Endothelial cell of umbilical vein (primary cell): Measurements from ENCODE around the gene PLXNB2. TPM values are rescaled to one million over a fixed set of nuclear protein-coding genes. Genes with fewer than 3 reads are reported as not detected.

ENCODE experiments used
- BruUV-seq: library from RNA; stranded (reverse); fragments of 400-500 nt; replicated peaks from 2 replicates; lab custom pipeline; 2021; lab: Mats Ljungman, UMichigan
- CTCF ChIA-PET: fragments of 300-600, 350-600 bp; sonication (Branson Sonifier 250); formaldehyde crosslinking; loops from one replicate; lab custom pipeline; 2021; ENCODE audit warnings: antibody characterized with exemption, inconsistent platforms; lab: Charles Lee
- POLR2A ChIA-PET: fragments of 300-600, 350-600 bp; sonication (Branson Sonifier 250); formaldehyde crosslinking; loops from one replicate; lab custom pipeline; 2021; ENCODE audit warnings: antibody characterized with exemption, inconsistent platforms; lab: Charles Lee
- DNase-seq: peaks from one replicate; pipeline ENCODE4 v3.0.0-alpha.2; 2011; ENCODE audit warnings: low read depth, low spot score
- FAIRE-seq: peaks from 2 replicates; lab custom pipeline; 2011; peaks lifted over from hg19 to GRCh38; lab: Jason Lieb, UNC
- H2AFZ ChIP-seq: 2 replicates; pipeline ENCODE4 v1.6.0; 2012; ENCODE audit warnings: low read depth, low read length, control low read depth, inconsistent platforms
- H3K27ac ChIP-seq: 2 replicates; pipeline ENCODE4 v1.5.1; 2011; ENCODE audit warnings: low read depth, mild to moderate bottlenecking, control low read depth, low read length, moderate library complexity; ENCODE audit not compliant: insufficient read depth
- H3K27me3 ChIP-seq, 2 experiments: 2 replicates each; pipeline versions ENCODE4 v1.6.0 to v1.6.1; 2011; ENCODE audit warnings: low read length in 2 of 2, mixed read lengths in 1 of 2; ENCODE audit not compliant: control insufficient read depth in 2 of 2, insufficient read depth in 2 of 2
- H3K36me3 ChIP-seq, 2 experiments: 2 replicates in 1 of 2; 3 replicates in 1 of 2; pipeline ENCODE4 v1.5.1; 2011; ENCODE audit warnings: low read length in 2 of 2, mild to moderate bottlenecking in 1 of 2, moderate library complexity in 1 of 2; ENCODE audit not compliant: control insufficient read depth in 2 of 2, insufficient read depth in 2 of 2; ENCODE audit errors: extremely low read depth in 1 of 2
- H3K4me1 ChIP-seq: 3 replicates; pipeline ENCODE4 v1.5.1; 2011; ENCODE audit warnings: mild to moderate bottlenecking, low read length; ENCODE audit not compliant: control insufficient read depth, insufficient read depth; ENCODE audit errors: extremely low read depth
- H3K4me2 ChIP-seq: 2 replicates; pipeline ENCODE4 v1.6.1; 2011; ENCODE audit warnings: low read length, control low read depth, mixed read lengths; ENCODE audit not compliant: insufficient read depth
- H3K4me3 ChIP-seq, 3 experiments: fragments of 200-600 bp in 1 of 3; sonication (generic), shearing (Covaris generic) in 1 of 3; replicated peaks in 1 of 3; 2 replicates each; pipeline ENCODE4 v1.5.1; 2011 to 2016; ENCODE audit warnings: control low read depth in 3 of 3, low read length in 3 of 3, mild to moderate bottlenecking in 2 of 3, inconsistent platforms in 1 of 3, low read depth in 1 of 3, moderate library complexity in 1 of 3; ENCODE audit not compliant: insufficient read depth in 1 of 3
- H3K79me2 ChIP-seq: 2 replicates; pipeline ENCODE4 v1.6.0; 2012; ENCODE audit warnings: low read length, inconsistent platforms; ENCODE audit not compliant: control insufficient read depth, insufficient read depth
- H3K9ac ChIP-seq: replicated peaks from 2 replicates; pipeline ENCODE3; 2011; ENCODE audit warnings: low read length, control low read depth; ENCODE audit not compliant: insufficient read depth; ENCODE audit errors: extremely low read depth
- H3K9me1 ChIP-seq: replicated peaks from 3 replicates; pipeline ENCODE4 v1.6.0; 2011; ENCODE audit warnings: mild to moderate bottlenecking, low read length; ENCODE audit not compliant: control insufficient read depth, insufficient read depth; ENCODE audit errors: extremely low read depth
- H3K9me3 ChIP-seq: replicated peaks from 2 replicates; pipeline ENCODE4 v1.5.1; 2012; ENCODE audit warnings: low read length, inconsistent platforms; ENCODE audit not compliant: control insufficient read depth, insufficient read depth
- H4K20me1 ChIP-seq: replicated peaks from 2 replicates; pipeline ENCODE3; 2011; ENCODE audit warnings: mild to moderate bottlenecking, low read length; ENCODE audit not compliant: control insufficient read depth, insufficient read depth; ENCODE audit errors: extremely low read depth
- EZH2 ChIP-seq: IDR thresholded peaks from 2 replicates; pipeline ENCODE4 v1.6.1; 2012; ENCODE audit warnings: borderline replicate concordance, low read depth, mild to moderate bottlenecking, moderate library complexity, low read length, inconsistent platforms; ENCODE audit not compliant: severe bottlenecking
- FOS ChIP-seq: IDR thresholded peaks from 2 replicates; pipeline ENCODE4 v1.6.1; 2011; ENCODE audit warnings: mild to moderate bottlenecking, low read length, moderate library complexity, borderline replicate concordance; ENCODE audit not compliant: insufficient read depth
- GATA2 ChIP-seq: IDR thresholded peaks from 2 replicates; pipeline ENCODE4 v1.7.0; 2011; ENCODE audit warnings: low read depth, mild to moderate bottlenecking, moderate library complexity, mixed read lengths, low read length; ENCODE audit not compliant: insufficient read length, insufficient read depth
- JUN ChIP-seq: IDR thresholded peaks from 2 replicates; pipeline ENCODE4 v1.6.1; 2011; ENCODE audit warnings: borderline replicate concordance, low read depth; ENCODE audit not compliant: insufficient read length, insufficient read depth
- MYC ChIP-seq: IDR thresholded peaks from one replicate; pipeline ENCODE4 v1.6.1; 2011; ENCODE audit warnings: mild to moderate bottlenecking, low read depth, low read length
- POLR2A ChIP-seq: IDR thresholded peaks from 2 replicates; pipeline ENCODE4 v1.6.1; 2012; ENCODE audit warnings: low read depth, mild to moderate bottlenecking, control low read depth, low read length
- POLR2AphosphoS5 ChIP-seq: IDR thresholded peaks from 2 replicates; pipeline ENCODE4 v1.6.1; 2012; ENCODE audit warnings: low read depth, mild to moderate bottlenecking, control low read depth, low read length, moderate library complexity; ENCODE audit not compliant: insufficient read depth
- dilution Hi-C: fragments of 300-500 bp; cut with MboI; formaldehyde crosslinking; loops from one replicate; pipeline ENCODE4 v1.15.0; 2019; ENCODE audit warnings: low sequenced_read_pairs; ENCODE audit not compliant: extremely low pct_ligation_motif_present
- intact Hi-C: fragments of 100-400 bp; cut with micrococcal nuclease; formaldehyde crosslinking; loops from one replicate; pipeline ENCODE4 v1.10.0; 2022
- polyA plus RNA-seq, 4 experiments: library from polyadenylated mRNA; depleted of rRNA in 3 of 4; stranded (reverse) in 3 of 4; unstranded in 1 of 4; fragments of >200 nt; gene quantifications; 2 replicates each; pipeline versions ENCODE4 v1.2.1 to v1.2.3, GENCODE V29; 2011 to 2012; ENCODE audit warnings: missing spikeins in 1 of 4
- total RNA-seq: library from RNA; stranded (reverse); gene quantifications from 2 replicates; pipeline ENCODE4 v1.2.3, GENCODE V29; 2021
- TF ChIP-seq, protein P1 (sequence below), 2 donors: IDR thresholded peaks; 1 replicate in 1 of 2; 2 replicates in 1 of 2; pipeline ENCODE4 v1.5.1; 2011; ENCODE audit warnings: low read length in 2 of 2, mild to moderate bottlenecking in 2 of 2, moderate library complexity in 2 of 2, control low read depth in 1 of 2, inconsistent platforms in 1 of 2, low read depth in 1 of 2; ENCODE audit not compliant: insufficient read depth in 1 of 2; ENCODE audit errors: extremely low read depth in 1 of 2
- TF ChIP-seq, protein P2 (sequence below): IDR thresholded peaks from 2 replicates; pipeline ENCODE4 v1.6.1; 2011; ENCODE audit not compliant: insufficient read depth, insufficient read length

Gene PLXNB2
- total and polyA plus RNA-seq, 2 donors (not counting 3 experiments of a cell fraction or from before 2014, with no cell fraction given): 82.3 to 139 TPM

- Histone ChIP-seq H3K36me3 (peaks cover 3 to 7% of the 10 kb centered on the region in 2 experiments), H3K27ac (no peak within 1 kb of the TSS), H3K9me3 (no peaks in the 10 kb centered on the region), H3K9me1 (no peaks in the 10 kb centered on the region), H3K4me3 (peak within 1 kb of the TSS; percentile 30 to 59 (median 42)), H4K20me1 (no peaks in the 10 kb centered on the region), H3K9ac (peak within 1 kb of the TSS; percentile 31), H3K4me1 (peaks cover 12% of the 10 kb centered on the region), H3K79me2 (no peaks in the 10 kb centered on the region), H3K27me3 (no peaks in the 10 kb centered on the region), H2AFZ (no peak within 1 kb of the TSS), H3K4me2 (peak within 1 kb of the TSS; percentile 61)
- FAIRE-seq (peak; percentile 72), DNase-seq (peak; percentile 51)
- intact Hi-C loops: loop anchor here (1.0 to 2.0 kb wide), 5 partner anchors 9 to 72 kb away; partner anchors contain the start of genes DENND6B, HDAC10, MAPK12 and PLXNB2
- no TSS peak for BruUV-seq
- TF ChIP-seq JUN (no peak), POLR2AphosphoS5 (peak; percentile 10), POLR2A (no peak)
- ChIA-PET POLR2A (no interaction called here), CTCF (interaction anchor here (0.6 to 3.0 kb wide), 2 partner anchors 9 to 17 kb away, joined by 5 to 13 read pairs; partner anchors contain the start of gene MAPK12)
- dilution Hi-C loops: no loop called here
These were observed 37.3 kb downstream of the PLXNB2 start, which contains the start of gene MAPK11 for GRCh38 chr22:50269970-50270665. Gene MAPK11, minus strand, starts transcription at chr22:50270380. Its CDS starts 88 bp downstream, at chr22:50270292.

DNA sequence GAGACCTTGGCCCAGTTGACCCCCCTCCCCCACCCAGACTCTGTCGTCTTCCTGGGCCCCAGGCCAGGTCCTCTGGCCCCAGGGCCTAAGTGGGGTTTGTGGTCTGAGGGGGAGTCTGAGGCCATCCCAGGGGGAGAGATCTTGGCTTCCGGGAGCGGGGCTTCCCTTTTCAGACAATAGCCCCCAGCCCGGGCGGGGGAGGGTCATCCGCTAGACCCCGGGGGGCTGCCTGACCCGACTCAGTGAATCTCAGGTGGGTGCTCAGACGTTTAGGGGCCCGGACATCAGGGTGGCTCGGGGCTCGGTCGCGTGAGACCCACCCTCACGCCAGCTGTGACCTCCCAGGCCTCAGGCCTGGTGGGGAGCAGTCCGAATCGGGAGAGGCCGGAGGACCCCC is 37.9 kb downstream of the PLXNB2 start:
- intact Hi-C loops (no loop called here), dilution Hi-C loops (no loop called here)
- peaks cover 12% of the 10 kb centered on the region for H3K4me1 ChIP-seq
- H3K9me1 ChIP-seq: no peaks in the 10 kb centered on the region
- no TSS peak for BruUV-seq
- no peak for FAIRE-seq
- POLR2A ChIA-PET: no interaction called here
- H4K20me1 ChIP-seq: no peaks in the 10 kb centered on the region
- H3K9me3 ChIP-seq: no peaks in the 10 kb centered on the region
- H3K9ac ChIP-seq: no peak overlapping the region
- no peaks in the 10 kb centered on the region for H3K79me2 ChIP-seq
- TF ChIP-seq EZH2: no peak
- TF ChIP-seq FOS: no peak
- TF ChIP-seq JUN: no peak
- TF ChIP-seq, protein P1, sequence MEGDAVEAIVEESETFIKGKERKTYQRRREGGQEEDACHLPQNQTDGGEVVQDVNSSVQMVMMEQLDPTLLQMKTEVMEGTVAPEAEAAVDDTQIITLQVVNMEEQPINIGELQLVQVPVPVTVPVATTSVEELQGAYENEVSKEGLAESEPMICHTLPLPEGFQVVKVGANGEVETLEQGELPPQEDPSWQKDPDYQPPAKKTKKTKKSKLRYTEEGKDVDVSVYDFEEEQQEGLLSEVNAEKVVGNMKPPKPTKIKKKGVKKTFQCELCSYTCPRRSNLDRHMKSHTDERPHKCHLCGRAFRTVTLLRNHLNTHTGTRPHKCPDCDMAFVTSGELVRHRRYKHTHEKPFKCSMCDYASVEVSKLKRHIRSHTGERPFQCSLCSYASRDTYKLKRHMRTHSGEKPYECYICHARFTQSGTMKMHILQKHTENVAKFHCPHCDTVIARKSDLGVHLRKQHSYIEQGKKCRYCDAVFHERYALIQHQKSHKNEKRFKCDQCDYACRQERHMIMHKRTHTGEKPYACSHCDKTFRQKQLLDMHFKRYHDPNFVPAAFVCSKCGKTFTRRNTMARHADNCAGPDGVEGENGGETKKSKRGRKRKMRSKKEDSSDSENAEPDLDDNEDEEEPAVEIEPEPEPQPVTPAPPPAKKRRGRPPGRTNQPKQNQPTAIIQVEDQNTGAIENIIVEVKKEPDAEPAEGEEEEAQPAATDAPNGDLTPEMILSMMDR (IDR thresholded peaks at IDR 0.05; ENCODE audit: extremely low read depth in 1 of 2, insufficient read depth in 1 of 2, low read depth in 1 of 2, low read length in 2 of 2): no peak
- no peak for TF ChIP-seq GATA2
- TF ChIP-seq POLR2AphosphoS5: no peak
- TF ChIP-seq MYC: no peak
- TF ChIP-seq, protein P2, sequence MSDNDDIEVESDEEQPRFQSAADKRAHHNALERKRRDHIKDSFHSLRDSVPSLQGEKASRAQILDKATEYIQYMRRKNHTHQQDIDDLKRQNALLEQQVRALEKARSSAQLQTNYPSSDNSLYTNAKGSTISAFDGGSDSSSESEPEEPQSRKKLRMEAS: no peak
- TF ChIP-seq POLR2A: no peak
- H3K4me3 ChIP-seq: peak overlapping the region in 2 of 3 experiments; percentile 18 to 42
- no peaks in the 10 kb centered on the region for H3K27me3 ChIP-seq
- no peak for DNase-seq
- H2AFZ ChIP-seq: no peak overlapping the region
- H3K4me2 ChIP-seq: peak overlapping the region; percentile 47
- CTCF ChIA-PET: interaction anchor here (0.6 to 3.0 kb wide), 2 partner anchors 9 to 17 kb away, joined by 5 to 13 read pairs; partner anchors contain the start of gene MAPK12
- no peak overlapping the region for H3K27ac ChIP-seq
- H3K36me3 ChIP-seq: peaks cover 2 to 5% of the 10 kb centered on the region in 2 experiments
